GM19043 (cell line): ENCODE measurements around the gene COX10.
"Not testable (repeated sequence)": the region's sequence is repeated elsewhere in the genome, so short reads cannot be mapped to it uniquely, and the experiment has no call there.

Experiments
- ATAC-seq: cut with Tn5 transposase; IDR thresholded peaks from one replicate; pipeline ENCODE4 v1.9.1; 2021; ENCODE audit warnings: low read depth; ENCODE audit not compliant: unreplicated experiment

The COX10 gene

DNA sequence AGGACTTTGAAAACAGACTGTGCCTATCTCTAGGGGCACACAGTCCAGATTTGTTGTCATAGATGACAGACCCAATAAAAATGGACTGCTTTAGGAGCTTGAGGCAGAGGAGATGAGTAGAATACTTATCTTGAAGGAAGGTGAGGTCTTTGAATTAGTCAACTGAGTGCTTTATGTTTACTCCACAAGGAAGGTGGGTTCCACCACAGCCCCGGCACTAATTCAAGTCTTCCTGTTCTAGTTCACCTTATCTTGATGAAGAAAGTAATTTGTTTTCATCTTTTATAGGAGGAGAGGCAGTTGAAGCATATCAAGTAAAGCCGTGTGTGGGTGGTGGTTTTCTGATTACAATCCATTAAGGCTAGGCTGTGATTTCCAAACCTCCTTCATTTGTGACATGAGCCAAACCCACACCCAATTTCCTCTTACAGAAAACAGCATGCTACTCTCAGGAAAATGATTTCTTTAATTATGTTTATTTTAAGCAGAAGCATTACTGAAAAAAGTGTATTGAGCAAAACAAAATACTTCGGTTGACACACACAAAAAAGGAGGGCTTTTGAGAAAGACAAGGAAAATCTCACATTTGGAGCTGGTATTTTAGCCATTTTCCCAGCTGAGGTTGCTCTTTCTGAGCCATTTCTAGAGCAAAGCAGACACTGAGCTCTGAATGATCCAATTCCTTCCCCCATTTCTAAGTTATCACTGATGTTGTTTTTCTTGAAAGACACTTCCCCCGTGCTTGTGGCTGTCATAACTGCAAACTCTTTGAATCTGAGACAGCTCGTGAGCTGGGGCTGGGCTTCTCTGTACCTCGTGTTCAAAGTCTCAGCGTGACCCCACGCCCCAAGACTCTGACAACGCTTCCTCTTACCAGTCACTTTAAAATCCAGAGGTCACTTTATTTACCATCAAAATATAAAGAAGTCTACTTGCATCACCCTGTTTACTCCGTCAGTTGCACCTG is 132.0 kb downstream of the COX10 start:
- no peak for ATAC-seq

DNA sequence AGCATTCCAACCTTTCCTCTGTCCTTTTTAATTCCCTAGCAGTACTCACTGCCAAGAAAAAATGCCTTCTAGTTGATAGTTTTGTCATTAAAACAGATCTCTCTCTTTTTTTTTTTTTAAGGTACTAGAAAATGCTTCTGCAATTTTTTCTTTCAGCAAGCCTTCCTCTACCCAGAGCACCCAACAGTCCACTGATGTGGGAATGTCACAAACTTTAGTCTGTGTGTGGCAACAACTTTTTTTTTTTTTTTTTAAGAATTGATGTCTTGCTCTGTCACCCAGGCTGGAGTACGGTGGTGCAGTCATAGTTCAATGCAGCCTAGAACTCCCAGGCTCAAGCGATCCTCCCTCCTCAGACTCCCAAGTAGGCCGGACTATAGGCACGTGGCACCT is 132.7 kb downstream of the COX10 start:
- no peak for ATAC-seq

DNA sequence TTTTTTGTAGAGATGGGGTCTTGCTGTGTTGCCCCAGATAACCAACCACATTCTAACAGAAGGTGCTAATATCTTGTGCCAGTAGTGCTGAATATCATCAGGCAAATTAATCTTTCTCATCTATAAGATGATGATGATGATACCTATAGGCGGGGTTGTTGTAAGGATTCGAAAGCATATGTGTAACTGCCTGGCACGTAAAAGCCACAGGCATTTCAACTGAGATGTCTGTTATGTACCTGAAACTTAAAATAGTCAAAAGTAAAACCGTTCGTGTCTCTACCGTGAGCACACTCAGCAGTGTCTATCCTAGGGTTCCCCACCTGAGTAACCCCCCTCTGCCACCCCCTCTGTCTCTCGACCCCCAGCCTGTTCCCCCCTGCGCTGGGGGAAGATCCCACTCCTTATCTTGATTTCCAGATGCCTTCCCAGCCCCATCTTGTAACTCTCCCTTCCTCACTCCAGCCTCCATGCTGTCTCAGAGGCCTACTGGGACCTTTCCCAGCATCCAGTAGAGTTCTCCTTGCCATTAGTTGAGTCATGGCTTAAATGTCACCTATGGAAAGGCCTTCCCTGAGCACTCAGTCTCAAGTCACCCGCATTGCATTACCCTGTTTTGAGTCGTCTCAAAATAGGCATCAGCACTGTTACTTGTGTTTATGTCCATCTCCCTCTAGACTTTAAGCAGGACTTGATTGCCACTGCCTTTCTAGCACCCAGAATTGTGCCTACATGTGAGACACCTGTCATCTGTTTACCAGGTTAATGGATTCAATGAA is 133.3 kb downstream of the COX10 start:
- ATAC-seq = no peak

DNA sequence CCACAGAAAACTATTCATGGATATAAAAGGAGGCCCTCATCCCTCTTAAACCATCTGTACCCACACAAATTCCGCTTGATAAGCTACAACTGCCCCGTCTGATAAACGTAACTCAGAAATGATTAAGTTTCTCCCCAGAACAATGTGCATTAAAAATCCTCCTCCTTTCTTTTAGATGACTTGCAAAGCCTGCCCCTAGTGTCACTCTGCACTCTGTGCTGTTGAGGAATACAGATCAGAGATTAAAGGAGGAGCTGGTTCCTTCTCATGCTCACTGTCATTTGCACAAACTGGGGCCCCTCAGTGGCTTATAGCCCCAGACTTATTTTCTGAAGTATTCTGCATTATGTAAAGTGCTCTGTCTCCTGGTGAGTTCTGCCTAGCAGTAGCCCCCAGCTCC is 134.1 kb downstream of the COX10 start:
- no peak for ATAC-seq

DNA sequence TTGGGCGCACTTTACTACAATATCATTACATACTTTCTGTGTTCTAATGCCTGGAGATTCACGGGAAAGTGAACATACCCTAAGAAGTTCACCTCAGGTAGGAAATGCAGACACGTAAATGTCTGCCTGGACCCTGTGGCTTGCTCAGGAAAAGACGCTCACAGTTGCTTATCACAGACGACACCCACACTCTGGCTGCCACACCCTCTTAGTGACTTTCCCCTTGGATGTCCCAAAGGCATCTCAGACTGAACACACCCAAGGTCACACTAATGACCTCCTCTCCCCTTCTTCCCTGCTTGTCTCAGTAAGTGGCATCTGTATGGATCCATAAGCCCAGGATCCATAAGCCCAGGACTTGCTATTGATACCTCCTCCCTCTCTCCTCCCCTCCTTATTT is 134.8 kb downstream of the COX10 start:
- no peak for ATAC-seq

DNA sequence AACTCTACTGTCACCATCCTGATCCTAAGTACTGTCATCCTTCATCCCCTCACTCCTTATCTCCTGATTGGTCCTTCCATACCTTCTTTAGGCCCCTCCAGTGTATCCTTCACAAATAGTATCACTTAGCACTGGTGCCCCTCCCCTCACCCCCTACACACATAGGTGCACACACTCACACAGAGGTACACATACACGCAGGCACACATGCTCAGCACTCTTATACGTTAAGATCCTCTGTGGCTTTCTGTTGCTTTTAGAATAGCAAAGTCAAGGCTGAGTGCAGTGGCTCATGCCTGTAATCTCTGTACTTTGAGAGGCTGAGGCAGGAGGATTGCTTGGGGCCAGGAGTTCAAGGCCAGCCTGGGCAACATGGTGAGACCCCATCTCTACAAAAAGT is 135.2 kb downstream of the COX10 start:
- no peak for ATAC-seq

DNA sequence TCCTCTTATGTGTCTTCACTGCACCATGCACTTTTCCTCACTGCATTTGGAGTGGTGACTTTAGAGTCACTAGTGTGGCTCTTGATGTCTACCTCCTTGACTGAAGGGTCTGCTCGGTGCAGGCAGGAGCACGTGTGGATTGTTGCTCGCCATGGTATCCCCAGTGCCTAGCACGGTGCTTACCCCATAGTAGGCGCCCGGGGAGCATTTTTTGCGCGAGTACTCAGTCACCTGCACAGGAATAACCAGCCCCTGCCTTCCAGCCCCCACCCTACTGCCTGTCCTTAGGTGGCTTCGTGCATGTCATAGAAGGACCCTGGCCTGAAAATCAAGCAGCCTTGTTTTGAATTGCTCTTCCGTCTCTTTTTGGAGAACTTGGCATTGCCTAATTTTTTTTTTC is 136.1 kb downstream of the COX10 start:
- no peak for ATAC-seq

DNA sequence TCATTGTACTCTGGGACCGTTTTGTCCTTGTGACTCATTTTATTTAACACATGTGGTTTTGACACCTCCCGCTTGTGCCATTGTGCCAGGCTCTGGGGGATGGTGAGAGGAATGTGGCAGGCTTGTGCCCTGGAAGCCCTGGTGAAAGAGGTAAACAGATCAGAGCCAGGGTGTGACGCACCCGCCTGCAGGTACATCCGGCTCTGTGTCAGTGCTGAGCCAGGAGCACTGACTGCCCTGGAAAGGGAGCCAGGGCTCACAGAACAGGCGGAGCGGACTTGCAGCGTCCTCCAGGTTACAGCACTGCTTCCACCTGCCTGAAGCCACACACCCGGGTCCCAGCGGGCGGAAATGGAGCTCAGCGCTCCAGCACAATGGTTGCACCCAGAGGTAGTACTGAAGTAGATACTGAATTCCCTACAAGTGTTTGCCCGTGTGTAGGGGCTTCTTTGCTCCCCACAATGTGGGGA is 136.7 kb downstream of the COX10 start:
- no peak for ATAC-seq

DNA sequence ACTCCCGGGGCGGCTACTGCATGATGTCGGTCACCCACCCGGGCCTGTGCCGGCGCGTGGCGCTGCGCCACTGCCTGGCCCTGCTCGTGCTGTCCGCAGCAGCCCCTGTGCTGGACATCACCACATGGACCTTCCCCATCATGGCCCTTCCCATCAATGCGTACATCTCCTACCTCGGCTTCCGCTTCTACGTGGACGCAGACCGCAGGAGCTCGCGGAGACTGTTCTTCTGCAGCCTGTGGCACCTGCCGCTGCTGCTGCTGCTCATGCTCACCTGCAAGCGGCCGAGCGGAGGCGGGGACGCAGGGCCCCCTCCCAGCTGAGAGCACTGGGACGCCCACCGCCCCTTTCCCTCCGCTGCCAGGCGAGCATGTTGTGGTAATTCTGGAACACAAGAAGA is 137.6 kb downstream of the COX10 start:
- ATAC-seq = no peak

DNA sequence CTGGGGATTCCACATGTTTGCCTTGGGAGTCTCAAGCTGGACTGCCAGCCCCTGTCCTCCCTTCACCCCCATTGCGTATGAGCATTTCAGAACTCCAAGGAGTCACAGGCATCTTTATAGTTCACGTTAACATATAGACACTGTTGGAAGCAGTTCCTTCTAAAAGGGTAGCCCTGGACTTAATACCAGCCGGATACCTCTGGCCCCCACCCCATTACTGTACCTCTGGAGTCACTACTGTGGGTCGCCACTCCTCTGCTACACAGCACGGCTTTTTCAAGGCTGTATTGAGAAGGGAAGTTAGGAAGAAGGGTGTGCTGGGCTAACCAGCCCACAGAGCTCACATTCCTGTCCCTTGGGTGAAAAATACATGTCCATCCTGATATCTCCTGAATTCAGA is 138.5 kb downstream of the COX10 start:
- no peak for ATAC-seq

DNA sequence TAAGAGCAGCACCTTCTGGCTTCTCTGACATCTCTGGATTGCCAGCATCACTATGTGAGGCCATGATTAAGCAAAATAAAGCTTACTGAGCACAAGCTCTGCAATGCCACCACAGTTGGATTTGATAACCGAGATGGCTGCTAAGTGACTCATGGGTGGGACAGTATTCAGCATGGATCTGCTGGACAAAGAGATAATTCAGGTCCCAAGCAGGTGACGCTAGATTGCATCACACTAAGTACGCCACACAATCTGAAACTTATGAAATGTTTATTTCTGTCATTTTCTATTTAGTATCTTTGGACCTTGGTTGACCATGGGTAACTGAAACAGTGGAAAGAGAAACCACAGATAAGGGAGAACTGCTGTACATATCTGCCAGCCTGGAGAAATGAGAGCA is 139.9 kb downstream of the COX10 start:
- ATAC-seq = no peak

DNA sequence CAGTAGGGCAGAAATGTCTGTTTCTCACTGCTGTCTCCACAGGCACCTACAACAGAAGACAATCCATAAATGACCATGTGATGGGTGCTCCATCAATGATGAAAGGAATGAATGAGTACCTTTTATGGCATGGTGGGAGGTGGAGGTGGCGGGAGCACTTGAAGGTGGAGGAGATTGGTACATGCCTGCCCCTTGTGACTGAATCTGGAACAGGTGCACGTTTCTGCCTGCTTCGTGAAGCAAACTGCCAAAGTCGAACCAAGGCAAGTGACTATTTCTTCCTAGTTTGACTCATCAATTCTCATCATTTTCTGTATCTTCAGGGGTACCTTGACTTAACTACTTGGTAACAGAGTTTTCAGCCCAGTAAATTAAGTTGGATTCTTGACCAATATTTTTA is 141.9 kb downstream of the COX10 start:
- no peak for ATAC-seq

DNA sequence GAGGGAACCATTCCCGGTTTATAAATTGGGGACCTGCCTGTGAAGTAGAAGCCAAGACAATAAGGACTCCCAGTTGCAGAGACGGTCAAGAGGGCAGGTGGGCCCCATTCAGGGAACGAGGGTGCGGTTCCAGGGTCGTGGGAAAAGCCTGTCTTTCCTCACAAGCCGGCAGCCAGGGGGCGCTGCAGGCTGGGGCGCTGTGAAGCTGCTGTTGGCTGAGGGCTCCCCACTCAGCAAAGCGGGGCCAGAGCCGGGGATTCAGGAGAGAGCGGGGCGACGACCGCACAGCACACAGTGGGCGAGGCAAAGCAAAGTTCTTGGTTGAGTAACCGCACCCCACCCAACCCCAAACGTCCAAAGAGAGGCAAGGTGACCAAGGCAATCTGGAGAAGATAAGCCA is 142.5 kb downstream of the COX10 start:
- ATAC-seq = no peak

DNA sequence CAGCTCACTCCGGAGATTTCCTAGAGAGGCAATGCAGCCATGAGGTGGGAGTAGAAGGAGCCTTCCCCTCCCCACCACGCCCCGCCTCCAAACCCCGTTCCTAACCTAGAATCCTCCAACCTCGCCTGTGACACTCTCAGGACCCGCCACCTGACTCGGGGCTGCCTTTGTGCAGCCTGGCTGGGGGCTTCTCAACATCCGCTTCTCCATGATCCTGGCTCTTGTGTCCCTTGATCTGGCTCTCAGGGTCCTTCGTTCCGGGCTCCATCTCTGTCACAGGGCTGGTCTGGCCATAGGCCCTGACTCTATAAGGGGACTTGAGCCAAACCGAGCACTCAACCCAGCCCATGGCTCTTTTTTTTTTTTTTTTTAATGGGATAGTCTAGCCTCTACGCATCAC is 143.1 kb downstream of the COX10 start:
- no peak for ATAC-seq

DNA sequence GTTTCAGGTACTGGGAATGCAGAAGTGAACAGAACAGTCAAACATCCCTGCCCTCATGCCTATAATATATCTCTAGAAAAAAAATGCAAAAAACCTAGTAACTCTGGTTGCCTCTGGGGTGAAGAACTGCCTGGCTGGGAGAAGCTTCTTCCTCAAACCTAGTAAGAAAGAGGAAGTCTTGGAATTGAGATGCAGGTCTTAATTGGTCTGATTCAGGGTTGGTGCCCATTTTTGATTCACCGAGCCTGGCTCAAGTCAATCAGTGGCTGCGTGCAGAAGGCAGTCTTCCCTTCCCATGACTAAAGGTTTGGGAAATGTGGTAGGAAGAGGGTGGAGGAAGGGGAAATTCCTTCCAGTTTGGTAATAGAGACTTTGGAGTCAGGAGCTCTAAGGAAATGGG is 145.0 kb downstream of the COX10 start:
- no peak for ATAC-seq

DNA sequence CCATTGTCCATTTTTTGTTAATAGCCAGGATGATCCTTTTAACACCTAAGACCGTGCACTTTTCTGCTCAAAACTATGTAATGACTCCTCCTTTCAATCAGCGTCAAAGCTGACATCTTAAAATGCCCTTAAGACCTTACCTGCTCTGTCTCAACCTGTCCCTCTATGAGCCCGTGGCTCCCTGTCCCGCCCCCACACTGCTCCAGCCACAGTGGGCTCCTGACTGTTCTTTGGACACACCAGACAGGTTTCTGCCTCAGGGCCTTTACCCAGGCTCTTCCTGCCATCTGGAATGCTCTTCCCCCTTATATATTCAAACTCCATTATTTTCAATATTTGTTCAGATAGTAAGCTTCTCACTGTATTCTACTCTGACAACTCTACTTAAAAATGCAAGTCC is 153.3 kb downstream of the COX10 start:
- no peak for ATAC-seq

DNA sequence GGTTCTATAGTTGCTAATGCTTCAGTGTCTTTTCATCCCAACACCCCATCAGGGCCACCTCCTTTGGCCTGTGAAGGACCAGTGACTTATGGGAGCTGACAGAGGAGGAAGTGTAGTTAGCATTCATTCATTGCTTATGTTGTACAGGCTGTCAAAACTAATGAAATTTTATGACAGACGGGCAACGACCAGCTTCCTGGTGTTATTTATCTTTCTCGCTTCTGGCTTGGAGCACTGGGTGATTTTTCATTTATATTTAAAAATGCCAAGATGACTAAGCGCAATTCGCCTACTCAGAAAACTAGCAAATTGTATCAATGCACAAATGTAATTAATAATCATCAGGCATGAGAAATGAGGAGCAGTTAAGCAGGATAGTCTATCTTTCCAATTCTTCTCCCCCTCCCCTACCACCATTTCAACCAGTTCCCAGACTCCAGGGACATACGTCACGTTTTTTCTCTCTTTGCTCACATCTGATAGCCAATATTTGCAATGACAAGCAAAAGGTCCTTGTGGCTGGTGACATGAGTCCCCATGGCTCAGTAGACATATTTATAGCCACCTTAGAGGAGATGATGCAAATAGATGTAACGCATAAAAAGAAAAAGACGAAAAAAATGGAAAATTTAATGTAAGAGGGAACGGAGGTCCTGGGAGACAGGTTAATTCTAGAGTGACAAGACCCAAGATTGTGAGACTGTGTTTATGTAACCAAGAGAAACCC is 156.1 kb downstream of the COX10 start:
- ATAC-seq = no peak

DNA sequence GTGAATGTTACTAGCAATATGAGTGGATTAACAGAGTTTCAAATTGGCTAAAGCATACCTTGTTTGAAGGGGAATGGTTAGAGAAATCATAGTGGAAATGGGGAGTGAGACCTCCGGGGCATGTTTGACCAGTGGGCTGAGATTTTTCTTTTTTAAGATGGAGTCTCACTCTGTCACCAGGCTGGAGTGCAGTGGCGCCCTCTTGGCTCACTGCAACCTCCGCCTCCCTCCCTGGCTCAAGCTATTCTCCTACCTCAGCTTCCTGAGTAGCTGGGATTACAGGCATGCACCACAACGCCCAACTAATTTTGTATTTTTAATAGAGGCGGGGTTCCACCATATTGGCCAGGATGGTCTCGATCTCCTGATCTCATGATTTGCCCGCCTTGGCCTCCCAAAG is 157.7 kb downstream of the COX10 start:
- ATAC-seq = no peak

DNA sequence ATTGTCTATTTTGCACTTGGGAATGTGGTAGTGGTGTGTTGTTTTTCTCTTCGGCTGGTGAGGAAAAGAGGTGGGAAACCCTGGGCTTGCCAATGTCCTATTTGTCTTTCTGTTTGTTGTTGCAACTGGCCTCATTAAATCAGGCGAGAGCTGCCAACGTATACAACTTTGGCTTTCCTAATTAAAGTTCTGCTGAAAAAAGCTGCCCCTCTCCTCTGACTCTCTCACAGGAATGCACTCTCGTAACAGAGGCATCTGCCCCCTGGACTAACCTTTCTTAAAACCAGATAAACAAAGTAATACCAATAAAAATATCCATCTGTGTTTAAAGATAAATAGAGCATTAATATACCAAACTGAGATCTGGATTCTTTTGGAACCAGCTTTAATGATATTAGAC is 159.6 kb downstream of the COX10 start:
- no peak for ATAC-seq

DNA sequence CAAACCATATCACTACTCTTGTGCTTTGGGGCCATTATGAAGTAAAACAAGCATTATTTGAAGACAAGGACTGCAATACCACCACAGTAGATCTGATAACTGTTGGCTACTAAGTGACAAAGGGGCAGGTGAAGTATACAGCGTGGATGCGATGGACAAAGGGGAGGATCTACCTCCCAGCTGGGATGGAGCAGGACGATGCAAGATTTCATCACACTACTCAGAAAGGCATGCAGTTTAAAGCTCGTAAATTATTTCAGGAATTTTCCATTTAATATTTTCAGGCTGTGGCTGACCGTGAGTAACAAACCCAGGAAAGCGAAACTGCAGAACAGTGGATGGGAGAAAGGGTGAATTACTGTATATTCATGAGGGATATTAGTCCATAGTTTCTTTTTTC is 161.9 kb downstream of the COX10 start:
- not testable (repeated sequence) for ATAC-seq

DNA sequence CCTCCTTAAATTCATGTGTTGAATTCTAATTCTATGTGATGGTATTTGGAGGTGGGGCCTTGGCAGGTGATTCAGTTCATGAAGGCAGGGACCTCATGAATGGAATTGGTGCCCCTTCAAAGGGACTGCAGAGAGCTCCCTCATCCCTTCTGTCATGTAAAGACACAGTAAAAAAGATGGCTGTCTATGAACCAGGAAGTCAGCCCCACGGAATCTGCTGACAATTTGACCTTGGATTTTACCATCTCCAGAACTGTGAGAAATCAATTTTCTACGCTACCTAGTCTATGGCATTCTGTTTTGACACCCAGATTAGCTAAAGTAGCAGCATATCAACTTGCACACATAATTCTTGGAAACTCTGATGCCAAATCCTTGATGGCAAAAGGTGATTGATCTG is 165.7 kb downstream of the COX10 start:
- ATAC-seq = not testable (repeated sequence)
